Smooth muscle cell of the brain vasculature (primary cell): ENCODE results near the gene PHLPP2.

ENCODE experiments used
- DNase-seq: peaks from one replicate; pipeline ENCODE4 v3.0.0-alpha.2; 2012; ENCODE audit warnings: low read depth, low spot score

PHLPP2 gene

DNA sequence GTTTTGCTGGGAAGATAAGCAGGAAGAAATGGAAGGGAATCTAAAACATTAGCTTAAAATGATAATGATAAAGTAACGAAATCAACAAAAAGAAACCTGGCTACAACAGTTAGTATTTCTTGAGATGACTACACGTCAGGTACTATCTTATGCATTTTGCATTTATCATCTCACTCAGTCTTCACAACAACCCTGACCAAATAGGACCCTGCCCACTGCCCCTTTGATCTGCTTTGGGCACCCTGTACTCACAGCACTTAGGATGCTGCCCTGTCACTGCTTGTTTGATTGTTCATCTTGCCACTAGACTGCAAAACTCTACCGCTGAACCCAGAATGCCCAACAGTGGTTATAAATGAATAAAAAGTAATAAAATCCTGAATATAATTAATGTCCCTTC lies 53.3 kb downstream of the PHLPP2 start:
- DNase-seq, result no peak

DNA sequence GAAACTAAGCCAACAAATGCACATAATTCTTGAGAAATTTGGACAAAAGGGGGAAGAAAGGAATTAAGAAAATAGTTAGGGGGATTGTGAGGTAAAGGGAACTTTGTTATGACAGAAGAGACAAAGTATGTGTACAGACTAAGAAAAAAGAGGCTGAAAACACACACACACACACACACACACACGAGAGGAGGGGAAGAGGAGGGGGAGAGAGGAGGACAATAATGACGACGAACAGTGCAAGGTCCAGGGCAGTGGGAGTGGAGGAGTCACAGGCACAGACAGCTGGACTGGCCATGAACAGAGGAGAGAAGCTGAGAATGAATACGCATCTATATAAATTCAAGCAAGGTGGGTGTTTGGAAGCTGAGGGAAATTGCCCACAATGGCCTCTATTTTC lies 54.0 kb downstream of the PHLPP2 start:
- no peak for DNase-seq

DNA sequence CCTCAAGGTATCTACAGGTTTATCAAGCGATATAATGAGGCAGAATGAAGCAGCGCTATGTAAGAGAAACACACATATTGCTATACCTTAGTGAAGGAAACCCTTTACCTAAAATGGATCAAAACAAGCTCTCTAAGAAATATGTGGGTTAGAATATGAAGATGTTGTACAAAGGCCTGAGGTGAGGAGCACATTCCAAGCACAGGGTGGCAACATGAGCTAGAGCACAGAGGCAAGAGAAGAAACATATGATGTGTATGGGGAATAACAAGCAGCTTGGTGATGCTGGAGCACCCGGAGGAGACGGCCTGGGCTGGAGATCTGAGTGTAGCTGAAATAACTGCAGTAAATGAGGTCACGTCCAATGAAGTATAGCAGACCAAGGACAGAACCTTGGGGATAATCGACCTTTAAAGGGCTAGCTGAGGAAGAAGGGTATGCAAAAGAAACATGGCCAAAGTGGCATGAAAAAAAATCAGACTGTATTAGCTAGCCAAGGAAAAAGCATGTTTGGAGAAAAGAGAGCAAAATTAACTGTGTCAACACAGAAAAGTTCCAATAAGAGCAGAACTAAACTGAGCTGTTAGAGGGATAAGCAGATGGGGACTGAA lies 54.5 kb downstream of the PHLPP2 start:
- DNase-seq, result no peak

DNA sequence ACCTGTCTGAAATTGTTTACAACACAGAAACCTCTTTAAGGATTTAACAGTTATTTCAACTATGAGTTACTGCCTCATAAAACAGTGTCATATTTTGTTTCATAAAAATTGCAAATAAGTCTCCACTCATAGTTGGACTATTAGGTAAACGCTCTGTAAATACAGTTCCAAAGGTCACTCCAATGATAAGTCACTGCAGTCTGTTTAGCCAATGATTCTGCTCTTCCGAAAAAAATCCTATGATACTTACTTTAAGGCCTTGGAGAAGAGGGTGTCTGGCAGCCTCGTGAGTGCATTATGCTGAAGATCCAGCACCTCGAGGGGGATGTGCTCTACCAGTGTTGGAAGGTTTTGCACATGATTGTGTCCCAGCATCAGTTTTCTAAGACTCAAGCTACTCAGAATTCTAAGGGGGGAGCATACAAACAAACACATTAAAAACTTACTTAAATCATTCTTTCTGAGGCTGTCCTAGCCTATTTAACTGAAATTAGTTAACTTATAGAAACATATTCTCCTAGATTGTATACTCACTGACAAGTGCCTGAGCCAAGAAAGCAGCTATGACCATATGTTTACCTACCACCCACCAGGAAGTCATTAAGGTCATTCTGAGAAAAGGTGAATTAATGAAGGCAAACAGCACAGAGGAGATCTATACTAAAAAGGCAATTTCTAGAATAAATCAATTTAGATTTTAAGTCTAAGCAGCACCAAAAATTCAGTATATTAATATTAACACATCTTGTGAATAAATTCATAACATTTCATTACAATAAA lies 57.4 kb downstream of the PHLPP2 start:
- DNase-seq, result no peak

DNA sequence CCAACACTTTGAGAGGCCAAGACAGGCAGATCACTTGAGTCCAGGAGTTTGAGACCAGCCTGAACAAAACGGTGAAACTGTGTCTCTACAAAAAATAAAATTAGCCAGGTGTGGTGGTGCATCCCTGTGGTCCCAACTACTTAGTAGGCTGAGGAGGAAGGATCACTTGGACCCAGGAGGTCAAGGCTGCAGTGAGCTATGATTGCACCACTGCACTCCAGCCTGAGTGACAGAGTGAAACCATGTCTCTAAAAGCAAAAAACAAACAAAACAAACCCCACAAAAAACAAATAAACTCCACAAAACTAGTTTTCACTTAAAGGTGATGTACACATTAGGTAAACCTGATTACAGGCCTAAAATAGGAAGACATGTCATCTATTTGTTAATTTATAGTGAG lies 58.2 kb downstream of the PHLPP2 start:
- no peak for DNase-seq

DNA sequence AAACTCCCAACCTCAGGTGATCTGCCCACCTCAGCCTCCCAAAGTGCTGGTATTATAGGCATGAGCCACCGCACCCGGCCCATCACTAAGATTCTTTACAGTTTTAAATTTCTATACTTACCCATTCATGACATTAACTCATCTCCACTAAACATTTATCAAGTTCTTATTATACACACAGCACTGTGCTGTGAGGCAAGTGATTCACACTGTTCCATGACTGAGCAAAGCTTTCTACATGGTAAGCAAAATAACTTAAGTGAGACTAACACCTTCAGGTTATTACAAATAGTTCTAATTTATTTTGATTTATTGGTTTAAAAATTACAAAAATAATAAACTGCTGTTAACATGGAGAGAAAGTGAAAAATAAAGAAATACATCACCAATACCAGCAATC lies 65.0 kb downstream of the PHLPP2 start:
- no peak for DNase-seq

DNA sequence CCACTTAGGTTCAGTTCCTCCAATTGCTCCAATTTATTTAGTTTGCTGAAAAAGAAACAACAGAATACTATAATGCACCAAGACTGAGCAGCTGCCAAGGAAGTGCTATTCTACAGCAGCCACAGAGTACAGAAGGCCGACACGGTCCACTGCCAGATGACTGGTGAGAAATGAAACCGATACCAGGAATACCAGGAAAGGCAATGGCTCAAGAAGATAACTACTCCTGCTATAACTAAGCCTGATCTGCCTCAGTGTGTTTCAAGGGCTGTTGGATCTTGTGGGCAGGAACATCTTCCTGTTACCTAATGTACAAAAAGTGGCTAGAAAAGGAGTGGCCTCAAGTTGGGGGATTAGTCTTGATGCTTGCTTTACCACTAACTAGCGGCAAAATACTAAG lies 65.7 kb downstream of the PHLPP2 start:
- DNase-seq, result no peak

DNA sequence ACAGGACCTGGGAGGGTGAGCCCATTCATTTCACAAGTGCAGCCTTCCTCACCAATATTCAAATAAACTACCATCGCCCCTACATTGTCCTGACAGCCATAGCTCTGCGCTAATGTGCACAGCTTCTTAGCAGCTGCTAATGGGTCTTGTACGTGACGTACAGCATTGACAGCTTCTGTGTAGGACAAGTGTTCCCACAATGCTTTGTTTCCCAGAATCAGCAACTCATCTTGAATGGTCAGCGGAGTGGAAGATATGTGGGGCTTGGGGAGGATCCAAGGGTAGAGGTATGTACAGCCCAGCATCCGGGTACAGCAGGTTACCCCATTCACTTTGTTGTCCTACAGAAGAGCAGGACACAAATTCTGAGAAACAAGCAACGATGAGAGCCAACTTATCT lies 74.8 kb downstream of the PHLPP2 start:
- DNase-seq, result no peak

DNA sequence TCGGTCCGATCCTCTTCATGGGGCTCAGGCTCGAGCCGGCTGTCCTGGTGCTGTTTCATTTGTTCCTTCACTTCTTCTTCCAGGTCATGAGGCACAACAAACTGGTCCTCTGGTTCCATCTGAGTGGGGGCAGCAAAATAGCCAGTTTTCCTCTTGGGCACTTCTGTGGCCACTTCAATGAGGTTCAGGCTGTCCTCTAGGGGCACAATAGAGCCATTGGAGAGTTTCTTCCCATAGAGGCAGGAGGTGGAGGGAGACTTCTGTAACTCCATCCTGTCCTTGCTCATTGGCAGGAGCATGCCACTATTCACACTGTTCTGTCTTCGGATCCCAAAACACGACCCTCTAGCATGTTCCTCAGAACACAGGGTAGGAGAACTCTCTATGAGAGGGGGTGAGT lies 75.6 kb downstream of the PHLPP2 start:
- no peak for DNase-seq

DNA sequence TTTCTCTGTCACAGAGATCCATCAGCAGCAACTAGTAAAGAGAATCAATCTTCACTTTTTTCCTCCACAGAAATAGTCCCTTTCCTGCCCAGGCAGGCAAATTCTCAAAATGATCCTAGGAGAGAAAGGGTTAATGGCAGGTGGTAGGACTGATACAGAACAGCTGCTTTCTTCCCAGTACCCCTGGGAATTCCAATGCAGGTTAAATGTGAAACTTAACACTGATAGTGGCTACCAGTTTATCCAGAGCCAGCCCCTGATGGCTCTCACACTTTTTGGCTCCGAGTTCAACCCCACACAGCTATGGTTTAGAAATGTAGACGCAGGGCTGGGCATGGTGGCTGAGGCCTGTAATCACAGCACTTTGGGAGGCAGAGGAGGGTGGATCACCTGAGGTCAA lies 76.3 kb downstream of the PHLPP2 start:
- no peak for DNase-seq

DNA sequence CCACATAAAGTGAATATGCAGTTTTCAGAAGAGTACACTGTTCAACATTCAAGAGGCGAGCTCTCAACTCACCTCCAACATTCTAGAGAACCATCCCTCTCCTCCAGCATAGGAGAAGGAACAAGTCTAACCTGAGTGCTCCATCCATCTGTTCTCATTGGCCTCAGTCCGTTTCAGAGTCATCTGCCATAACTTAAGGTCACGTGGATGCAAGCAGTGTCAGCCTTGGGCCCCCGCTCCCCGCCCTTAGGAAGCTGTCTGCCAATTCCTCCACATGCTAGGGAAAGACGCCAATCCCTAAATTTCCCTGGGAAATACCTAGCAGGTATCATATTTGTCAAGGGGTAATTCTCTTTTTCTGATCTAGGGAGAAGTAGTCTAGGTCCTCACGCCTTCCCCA lies 77.1 kb downstream of the PHLPP2 start:
- DNase-seq, result no peak

DNA sequence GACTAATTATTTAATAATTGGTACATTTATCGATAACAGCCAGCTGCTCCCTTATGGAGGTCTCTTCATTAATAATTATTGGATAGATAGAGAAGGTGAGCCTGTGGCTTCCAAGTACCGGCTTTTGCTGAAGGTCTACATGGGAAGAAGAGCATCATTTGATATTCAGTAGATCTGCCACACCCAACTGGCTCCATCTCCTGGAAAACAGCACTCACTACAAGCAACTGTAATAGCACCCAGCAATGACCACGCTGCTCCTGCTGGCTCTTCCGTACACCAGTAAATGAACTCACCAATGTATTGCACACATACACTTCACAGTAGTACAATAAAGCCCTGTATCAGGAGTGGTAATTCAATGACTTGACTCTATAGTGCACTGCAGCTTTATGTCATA lies 79.1 kb downstream of the PHLPP2 start:
- peak; percentile 39 for DNase-seq

DNA sequence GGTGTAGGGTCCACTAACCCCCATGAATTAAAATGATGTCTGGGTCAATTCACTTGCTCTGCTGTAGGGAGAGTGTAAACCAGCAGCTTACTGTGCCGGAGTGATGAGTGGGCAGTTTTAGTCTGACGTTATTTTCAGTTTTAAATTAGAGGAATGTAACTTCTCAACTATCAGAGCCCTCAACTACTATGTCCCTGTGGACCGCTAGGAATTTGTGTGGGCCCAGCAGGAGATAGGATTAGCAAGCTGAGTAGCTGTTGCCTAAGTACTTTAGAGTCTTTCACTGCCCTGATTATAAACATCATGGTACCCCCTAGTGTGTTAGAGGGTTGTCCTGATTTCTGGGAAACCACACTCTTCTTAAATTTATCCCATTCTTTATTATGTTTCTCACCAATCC lies 87.1 kb downstream of the PHLPP2 start:
- peak; percentile 90 for DNase-seq

DNA sequence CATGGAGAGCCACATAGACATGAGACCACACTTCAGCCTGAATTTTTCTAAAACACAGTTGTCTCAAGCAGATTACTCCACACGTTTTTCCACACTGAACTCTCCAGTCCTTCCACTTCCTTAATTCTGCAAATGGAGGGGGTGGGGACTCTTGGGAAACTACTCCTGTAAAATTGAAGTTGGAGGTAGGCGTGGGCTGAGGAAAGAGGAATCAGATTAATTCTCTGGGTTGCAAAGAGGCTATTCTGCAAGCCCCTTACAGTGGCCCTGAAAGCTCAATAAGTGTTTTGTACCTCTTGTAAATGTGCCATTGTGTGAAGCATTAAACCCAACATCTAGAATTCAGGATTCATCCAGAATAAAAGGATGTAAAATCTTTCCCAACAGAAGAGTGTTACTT lies 88.9 kb downstream of the PHLPP2 start:
- DNase-seq, result no peak

DNA sequence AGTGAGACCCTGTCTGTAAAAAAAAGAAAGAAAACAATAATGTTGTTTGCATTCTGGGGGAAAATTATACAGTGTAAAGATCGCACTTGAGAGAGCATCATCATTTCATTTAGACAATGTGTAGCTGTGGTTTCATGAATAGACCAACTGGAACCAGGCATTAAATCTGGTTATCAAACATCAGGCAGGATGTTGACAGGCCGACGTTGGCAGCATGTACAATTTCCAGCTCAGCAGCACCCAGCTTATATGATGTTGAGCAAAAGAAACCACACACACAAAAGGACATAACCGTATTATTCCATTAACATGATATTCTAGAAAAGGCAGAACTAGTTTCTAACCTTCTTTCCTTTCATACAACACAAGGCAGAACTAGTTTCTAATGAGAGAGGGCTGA lies 92.7 kb downstream of the PHLPP2 start:
- DNase-seq, result no peak

DNA sequence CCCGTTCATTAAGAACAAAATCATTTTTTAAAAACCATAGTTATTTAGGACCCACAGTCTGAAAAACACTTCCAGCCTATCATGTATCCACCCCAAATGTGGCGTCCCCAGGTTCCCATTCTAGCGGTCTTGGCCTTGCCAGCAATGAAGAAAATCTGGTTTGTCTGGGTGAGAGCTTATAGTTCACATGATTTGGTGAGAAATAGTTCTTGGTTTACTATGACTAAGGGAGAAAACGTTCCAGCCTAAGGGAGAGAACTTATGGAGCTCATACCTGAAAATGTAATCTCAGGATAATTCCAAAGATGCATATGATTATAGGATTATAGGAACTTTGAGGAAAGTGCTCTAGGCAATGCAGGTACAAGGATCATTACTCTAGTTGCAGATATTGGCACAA lies 93.7 kb downstream of the PHLPP2 start:
- no peak for DNase-seq

DNA sequence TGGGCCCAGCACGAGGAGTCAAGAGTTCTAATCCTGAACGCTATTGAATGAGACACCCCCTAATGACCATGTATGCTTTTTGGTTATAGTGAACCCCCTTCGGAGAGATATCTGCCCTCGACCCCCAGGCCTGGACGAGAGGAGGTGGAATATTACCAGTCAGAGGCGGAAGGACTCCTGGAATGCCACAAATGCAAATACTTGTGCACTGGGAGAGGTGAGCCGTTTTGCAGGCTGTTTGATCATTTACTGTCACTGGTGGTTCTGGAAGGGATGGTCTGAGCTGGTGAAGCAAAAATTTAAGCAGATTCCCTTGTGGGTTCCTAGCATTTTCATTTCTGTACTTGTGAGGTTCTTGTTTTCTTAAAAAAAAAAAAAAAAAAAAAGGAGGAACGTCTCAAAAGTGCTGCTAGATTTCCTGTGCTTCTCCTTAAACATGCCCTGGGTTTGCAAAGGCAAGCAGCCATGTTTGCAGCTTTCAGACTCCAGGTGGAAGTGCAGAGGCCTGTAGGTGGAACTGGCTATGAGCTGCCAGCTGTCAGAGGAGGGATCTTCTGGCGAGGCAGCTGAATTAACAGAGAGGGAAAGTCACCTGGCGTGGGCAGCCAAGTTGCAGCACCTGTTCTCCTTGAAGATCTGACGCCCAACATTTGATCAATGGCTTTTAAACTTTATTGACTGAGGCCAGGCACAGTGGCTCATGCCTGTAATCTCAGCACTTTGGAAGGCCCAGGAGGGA lies 95.1 kb downstream of the PHLPP2 start:
- DNase-seq, result no peak

DNA sequence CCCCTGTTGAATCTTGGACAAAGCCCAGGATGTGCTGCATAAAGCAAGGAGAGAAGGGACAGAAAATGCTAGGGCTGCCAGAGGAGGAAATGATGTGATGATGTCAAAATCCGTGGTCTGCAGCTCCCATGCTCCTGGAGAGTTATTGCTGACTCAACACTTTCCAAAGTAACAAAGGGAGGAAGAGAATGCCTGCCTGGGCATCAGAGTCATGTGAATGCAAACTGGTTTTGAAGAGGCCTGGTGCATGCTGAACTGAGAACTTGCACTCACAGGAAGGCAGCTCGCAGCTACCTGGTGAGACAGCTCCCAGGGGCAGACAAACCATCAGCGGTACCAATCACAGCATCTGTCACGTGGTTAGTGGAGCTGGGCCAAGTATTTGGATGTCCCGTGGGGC lies 95.7 kb downstream of the PHLPP2 start:
- DNase-seq, result peak; percentile 92

DNA sequence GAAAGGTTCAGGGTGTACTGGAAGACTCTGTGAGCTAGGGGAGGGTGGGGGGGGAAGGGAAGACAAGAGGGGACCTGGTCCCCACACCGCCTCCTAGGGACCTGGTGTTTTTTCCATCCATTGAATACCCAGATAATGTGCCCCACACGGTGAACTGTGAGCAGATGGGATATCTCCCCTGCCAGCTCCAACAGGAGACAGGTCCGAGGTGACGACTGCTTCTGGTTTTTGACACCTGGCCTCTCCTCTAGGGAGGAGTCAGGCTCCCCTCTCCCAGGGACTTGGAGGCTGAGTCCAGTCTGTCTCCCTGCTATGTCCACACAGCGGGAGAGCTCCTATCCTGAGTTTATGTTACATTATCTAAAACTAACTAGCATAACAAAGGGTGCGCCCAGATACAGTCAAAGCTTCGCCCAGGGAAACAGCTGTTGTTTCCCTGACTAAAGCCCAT lies 96.7 kb downstream of the PHLPP2 start:
- DNase-seq, result no peak

DNA sequence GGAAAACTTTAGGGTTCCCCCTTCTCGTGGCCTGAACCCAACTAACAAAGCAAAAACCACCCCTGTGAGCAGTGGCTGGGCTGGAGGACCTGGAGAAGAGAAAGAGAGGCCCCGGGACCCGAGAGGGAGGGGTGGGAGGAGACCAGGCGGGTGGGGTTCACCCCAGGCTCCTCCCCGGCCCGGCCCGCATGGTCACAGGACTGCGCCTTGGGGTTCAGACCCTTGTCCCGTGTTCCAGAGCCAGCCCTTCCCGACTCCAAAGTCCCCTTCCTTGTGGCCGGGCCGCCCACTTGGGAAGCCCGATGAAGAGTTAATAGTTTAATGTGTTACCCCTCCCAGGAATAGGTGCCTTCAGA lies 97.7 kb downstream of the PHLPP2 start:
- DNase-seq, result no peak

DNA sequence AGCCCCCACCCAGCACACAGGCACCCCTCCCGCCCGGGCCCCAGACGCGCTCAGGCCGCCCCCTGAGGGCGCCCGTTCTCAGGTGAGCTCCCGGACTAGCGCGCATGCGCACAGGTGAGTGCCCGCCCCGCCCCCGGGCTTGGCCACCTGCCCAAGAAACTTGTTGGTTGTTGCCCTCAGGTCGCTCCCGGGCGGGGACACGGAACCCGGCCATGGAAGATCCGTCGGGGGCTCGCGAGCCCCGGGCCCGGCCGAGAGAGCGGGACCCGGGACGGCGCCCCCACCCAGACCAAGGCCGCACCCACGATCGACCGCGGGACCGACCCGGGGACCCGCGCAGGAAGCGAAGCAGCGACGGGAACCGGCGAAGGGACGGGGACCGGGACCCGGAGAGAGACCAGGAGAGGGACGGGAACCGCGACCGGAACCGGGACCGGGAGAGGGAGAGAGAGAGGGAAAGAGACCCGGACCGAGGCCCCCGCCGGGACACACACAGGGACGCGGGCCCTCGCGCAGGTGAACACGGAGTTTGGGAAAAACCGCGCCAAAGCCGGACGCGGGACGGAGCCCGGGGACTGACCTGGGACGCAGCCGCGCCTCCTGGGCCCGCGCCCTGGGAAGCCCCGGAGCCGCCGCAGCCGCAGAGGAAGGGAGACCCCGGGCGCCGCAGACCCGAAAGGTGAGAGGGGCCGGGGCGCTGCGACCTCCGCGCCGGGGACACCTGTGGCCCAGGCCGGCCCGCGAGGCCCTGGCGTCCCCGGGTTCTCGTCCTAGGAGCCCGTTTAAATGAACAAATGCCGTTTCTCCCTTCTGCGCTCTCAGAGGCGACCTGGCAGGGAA lies 98.3 kb downstream of the PHLPP2 start, which contains the start of gene MARVELD3:
Gene MARVELD3 (plus strand): TSS at position 167 of the 840 bp plus-strand sequence. CDS start 46 bp downstream, at position 213.
- no peak for DNase-seq
